DMS 273 (cell line): ENCODE measurements around the gene TMEM201.

Source experiments
- DNase-seq: peaks from one replicate; lab custom pipeline; 2025; ENCODE audit not compliant: unreplicated experiment; lab: John Stamatoyannopoulos, UW

TMEM201 gene

DNA sequence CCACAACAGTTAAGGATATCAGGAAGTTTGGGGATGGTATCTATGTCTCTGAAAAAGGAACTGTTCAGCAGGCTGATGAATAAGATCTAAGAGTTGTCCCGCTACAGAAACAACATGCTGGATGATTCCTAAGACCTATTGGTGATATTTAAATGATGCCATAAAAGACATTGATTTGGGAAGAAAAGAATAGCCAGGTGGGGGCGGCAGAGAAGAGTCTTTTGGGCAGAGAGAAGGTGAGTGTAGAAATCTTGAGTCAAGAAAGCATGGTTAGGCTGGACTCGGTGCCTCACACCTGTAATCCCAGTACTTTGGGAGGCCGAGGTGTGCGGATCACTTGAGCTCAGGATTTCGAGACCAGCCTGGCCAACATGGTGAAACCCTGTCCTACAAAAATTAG lies 11.8 kb upstream of the TMEM201 start:
- DNase-seq: no peak

DNA sequence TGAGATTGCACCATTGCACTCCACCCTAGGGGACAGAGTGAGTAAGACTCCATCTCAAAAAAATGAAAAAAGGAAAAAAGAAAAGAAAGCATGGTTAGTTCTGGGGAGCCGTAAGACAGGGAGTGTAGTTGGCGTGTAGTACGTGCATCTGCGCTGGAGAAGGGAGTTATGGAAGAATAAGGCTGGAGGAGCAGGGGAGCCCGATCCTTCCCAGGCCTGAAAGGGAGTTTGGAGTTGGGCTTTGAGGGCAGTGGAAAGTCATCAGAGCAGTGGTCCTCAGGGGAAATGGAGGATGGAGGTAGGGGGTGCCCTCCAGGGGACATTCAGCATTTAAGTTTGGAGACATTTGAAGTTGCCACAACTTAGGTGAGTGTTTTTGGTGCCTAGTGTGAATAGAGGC lies 11.3 kb upstream of the TMEM201 start:
- DNase-seq: no peak

DNA sequence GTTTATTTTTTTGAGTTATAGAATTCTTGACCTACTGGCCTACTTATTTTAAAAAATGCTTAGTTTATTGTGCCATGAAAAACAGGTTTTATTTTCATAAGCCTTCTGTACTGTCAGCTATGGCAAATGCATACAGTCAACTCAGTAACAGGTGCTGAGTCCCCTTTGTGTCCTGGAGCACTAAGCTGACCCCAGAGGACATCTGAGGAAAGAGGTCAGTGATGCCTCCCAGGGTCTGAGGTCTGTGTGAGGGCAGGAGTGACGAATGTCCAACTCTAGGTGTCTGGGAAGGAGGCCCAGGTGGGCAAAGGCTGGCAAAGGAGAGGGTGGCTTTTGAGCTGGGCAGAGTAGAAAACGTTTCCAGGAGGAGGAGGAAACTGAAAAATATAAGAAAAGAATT lies 7.8 kb upstream of the TMEM201 start:
- no peak for DNase-seq

DNA sequence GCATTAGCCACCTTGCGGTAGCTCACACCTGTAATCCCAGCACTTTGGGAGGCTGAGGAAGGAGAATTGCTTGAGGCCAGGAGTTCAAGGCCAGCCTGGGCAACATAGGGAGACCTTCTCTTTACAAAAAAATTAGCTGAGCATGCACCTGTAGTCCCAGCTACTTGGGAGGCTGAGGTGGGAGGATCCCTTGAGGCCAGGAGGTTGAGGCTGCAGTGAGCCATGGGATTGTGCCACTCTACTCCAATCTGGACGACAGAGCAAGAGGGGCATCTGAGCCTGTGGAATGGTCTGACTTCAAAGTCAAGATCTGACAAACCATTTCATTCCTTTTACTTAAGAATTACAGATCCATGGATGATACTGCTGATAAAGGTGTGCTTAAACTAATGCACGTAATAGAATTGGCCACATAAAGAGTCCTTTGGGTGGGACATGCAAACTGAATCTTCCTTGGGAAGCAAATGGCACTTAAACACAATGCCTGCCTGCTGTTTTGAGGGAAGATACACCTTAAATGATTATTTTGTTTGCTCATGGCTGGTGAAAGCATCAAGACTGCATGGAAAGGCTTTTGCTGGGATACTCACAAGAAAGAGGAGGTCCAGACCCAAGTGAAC lies 2.5 kb upstream of the TMEM201 start:
- no peak for DNase-seq

DNA sequence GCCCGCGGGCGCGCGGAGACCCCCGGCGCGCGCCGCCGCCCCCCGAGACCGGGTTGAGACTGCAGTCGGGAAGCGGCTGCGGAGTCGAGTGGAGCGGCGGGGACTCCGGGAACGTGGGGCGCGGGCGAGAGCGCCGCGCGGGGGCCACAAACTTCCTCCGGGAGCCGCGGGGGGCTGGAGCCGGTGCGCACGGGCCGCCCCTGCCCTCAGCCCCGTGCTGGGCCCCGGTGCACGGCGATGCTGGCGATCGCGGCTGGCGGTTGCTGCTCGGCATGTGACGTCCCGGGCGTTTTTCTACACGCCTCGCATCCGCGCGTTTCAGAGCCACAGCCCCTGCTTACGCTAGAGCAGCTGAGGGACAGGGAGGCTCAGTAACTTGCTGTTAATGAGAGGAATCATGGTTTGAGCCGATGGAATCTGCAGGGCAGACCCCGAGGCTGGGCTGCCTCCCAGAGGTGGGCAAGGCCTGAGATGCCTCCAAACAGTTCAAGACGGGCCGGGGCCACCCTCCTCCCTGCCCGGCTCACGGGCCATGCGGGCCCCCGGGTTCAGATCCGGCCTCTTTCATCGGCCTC lies 520 bp downstream of the TMEM201 start:
- peak; percentile 60 for DNase-seq

DNA sequence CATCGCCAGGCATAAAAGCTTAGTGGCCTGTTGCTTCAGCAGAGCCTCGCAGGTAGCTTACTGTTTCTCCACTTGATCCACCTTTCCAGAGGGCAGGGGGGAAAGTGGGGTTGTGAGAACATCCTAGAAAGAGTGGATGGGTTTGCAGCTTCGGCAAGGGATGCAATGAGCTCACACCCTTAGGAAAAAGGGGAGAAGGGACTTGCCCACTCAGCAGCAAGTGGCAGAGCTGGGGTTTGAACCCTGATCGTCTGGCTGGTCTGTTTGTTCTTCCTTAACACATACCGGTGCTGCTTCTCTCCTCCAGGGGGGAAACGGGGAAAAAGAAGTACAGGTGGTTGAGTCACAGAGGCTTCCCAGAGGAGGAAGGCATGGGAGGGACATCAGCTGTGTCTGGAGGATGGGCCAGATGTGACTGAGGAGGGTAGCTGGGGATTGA lies 1.0 kb downstream of the TMEM201 start:
- peak; percentile 69 for DNase-seq

DNA sequence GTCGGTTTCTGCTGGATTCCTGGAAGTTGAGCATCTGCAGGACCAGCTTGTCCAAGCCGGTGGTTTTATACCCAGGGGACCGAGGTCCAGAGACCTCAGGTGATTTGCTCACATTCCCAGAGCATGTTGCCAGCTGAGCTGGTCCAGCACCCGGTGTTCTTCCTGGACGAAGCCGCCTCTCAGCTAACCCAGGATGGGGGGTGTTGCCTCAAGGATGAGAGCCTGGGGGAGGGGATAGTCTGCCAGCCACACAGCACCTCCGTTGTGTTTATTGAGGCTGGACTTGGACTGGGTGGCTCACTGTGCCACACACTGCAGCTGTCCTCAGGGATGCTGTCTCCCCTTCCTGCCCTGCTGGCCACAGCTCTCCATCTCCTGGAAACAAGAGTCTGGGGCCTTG lies 1.5 kb downstream of the TMEM201 start:
- DNase-seq: peak; percentile 69

DNA sequence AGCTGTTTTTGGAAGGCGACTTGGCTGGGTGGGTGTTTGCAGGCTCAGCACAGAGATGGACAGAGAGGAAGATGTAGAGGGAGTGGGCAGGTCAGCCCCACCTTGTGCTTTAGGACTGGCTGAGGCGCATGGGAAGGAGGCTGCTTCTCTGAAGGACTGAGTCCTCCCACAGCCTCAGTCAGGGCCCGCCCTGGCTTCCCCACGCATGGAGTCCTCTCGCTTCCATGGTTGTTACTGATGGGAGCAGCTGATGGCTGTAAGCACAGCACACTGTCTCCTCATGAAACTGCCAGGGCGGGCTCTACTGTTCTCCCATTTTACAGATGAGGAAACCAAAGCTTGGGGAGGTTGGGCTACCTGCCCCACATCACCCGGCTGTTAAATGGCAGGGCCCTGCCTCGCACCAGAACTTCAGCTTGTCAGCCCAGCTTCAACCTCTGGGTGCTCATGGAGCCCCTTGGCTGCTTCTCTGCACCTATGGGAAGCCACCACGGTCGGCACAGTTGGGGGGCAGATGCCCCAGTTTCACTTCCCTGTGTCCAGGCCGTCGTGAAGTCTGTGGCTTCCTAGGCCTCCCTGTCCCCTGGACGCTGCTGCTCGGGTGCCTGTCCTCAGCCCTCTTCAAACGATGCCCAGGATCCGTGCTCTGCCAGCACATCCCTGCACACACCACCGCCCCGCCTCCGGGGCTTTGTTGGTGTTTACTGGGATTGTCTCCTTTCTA lies 2.4 kb downstream of the TMEM201 start:
- no peak for DNase-seq

DNA sequence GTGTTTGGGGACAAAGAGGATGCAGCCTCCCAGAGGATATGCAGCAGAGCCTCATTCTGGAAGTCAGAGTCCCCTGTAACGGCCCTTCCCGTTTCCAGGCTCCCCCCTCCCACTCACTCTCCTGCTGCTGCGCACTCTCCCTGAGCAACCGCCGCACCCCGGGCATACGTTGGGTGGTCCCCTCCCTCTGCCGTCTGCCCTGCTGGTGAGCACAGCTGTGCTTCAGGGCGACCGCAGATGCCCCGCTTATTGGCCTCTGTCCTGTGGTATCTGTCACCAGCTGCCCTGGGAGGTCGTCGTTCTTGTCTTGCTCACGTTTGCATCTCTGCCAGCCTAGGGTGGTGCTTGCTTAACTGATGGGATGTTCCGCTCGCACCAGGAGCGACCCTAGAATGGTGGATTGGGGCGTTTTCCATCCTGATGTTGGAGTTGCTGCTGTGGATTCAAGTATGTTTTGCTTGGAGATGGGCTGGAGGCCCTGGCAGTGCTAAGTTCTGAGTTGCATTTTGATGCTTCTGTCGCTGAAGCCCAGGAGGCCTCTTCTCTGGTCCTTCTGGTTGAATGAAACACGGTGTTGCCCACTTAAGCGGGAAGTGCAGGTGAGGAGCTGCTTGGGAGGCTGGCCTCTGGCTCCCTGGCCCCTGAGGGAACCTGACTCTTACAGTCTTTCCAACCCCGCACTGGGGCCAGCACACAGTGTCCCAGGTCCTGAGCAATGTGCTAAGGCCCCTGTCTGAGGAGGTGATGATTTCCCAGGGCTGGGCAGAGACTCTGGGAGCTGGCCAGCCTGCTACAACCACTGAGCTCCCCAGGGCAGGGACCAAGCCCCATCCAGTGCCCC lies 3.2 kb downstream of the TMEM201 start:
- peak; percentile 75 for DNase-seq

DNA sequence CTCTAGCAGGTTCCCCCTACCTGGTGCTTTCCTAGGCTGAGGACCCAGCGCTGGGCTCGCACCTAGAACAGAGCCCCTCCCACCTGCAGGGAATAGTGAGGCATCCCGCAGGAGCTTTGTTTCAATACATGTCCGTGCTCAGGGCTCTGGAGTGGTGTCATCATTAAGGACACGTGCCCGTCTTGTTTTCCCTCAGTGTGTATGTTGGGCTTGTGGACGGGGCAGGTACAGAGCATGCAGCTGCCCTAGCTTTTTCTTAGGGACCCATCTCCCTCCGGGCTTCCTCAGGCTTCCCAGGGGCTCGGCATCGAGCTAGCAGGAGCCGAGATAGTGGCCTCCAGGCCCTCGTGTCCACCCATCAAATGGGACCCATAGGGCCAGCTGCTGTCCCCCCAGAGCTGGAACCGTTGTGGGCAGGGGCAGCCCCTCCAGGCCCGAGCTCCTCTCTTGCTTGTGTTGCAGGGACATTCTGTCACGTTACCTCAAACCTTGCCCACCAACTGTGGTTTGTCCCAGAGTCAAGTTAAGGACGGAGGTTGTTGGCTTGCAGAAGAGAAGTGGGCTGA lies 3.9 kb downstream of the TMEM201 start:
- no peak for DNase-seq

DNA sequence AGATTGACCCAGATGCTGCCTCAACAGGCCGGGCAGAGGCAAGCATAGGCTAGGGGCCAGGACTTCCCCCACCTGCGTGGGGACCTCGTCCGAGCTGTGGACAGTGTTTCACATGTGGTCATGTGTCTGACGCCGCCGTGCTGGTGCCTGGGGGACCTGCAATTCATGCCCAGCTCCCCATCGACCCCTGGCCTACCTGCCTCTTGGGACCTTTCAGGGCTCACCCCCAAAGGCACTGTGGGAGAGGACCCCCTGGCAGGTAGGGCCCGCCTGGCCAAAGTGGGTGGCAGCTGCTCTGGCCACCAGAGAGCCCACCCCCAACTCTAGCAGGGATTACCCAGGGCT lies 4.4 kb downstream of the TMEM201 start:
- no peak for DNase-seq

DNA sequence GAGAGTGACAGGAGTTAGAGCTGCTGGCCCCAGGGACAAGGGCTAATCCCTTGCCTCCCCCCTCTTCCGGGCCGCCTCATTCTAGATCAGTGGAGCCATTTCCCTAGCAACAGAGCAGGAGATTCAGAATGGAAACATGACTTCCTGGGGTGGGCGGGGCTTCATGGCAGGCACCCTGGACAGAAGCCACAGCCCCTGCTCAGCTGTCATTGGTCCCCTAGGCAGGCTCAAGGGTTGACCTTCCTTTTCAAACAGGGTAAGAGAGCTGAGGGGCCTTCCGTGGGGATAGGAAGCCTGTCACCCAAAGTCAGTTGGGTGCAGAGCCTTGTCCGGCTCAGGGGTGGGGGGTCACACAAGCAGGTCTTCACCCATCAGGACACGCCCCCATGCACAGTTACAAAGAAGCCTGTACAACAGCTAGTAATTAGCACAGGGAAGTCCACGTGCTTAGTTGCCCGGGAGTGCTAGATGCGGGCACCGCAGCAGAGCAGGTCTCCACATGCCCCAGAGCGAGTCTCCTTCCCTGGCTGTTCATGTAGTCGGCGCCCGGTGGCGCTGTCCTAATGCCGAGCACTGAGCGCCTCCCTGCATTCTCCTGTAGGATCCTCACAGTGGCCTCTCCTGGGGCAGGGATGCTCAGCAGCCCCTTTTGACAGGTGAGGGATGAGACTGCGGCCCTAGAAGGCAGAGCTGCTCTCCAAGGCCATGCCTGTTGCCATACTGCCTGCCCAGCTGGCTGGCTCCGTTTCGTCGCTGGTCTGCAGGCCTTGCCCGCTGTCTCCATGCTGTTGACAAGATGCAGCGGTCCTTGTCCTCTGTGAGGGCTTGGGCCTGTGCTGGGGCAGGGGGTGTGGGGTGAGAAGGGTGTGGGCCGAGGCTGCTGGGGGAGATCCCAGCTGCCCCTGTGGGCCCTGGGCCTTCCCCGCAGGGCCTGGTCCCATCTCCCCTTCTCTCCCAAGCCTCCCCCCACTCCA lies 5.1 kb downstream of the TMEM201 start:
- DNase-seq: peak; percentile 88

DNA sequence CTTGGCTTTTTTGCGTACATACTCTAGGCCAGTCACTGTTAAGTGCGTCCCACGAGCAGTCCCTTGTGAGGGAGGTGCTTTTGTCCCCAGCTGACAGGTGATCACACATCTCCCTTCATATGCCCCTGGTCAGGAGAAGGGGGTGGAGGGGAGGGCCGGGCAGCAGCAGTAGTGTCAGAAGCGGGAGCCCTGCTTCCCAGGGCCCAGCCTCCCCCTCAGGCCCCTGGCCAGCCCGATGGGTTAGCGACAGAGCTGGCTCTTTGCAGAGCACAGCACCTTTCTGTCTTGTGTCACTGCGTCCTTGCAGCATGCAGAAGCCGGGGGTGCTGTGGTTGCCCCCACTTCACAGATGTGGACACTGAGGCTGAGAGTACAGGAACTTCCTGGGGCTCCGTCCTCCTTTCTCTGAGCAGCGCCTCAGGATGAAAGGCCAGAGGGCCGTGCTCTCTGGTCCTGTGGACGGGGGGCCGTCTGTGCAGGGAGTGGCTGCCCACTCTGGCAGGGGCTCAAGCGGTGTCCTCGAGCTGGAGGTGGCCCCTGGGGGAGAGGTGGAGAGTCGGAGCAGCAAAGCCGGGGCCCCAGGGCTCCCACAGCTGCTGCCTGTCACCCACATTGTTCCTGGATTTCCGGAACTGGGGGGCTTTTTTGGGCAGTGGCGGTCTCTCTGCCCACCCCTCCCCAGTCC lies 5.9 kb downstream of the TMEM201 start:
- no peak for DNase-seq

DNA sequence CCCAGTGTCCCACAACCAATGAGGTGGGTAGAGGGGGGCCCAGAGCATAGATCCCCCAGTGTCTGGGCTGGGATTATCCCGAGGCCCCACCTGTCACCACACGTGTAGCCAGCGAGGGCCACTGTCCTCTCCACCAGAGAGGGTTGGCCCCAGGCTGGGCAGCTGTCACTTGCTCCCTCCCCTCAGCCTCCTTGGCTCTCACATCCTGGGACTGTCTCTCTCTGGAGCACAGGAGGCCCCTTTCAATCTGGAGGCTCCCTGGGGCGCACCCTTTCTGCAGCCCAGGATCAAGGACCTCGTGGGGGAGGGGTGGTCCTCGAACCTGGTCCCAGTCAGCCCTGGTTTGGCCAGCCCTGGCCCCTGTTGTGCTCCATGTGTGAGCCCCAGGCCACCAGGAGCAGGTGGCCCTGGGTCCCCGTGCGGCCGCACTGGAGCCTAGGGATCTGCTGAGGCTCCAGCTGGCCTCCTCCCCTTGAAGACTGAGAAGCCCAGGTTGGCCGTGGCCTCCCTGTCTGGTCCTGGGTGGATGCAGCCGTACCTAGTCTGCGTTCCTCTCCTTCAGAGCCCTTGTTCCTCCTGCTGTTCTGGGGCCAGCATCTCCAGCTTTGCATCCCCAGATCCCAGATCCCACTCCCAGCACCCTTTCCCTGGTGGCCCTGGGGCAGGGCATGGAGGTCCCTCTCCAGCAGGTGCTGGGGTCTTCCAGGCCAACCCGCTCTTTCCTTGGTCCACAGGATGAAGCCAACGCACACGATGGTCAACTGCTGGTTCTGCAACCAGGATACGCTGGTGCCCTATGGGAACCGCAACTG lies 6.7 kb downstream of the TMEM201 start:
- no peak for DNase-seq

DNA sequence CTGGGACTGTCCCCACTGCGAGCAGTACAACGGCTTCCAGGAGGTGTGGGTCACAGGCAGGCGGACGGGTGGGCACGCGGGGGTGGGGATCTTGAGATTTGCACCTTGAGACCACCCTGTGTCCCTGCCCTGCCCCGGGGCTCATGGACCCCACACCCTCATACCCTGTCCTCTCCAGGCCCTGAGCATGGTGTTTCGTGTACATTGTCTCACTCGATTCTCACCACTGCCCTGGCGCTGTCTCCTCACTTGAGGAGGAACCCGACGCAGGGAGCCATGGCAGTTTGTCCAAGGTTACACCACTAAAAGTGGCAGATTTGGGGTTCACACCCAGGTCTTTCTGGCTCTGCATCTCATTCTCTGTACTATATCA lies 7.2 kb downstream of the TMEM201 start:
- DNase-seq: no peak

DNA sequence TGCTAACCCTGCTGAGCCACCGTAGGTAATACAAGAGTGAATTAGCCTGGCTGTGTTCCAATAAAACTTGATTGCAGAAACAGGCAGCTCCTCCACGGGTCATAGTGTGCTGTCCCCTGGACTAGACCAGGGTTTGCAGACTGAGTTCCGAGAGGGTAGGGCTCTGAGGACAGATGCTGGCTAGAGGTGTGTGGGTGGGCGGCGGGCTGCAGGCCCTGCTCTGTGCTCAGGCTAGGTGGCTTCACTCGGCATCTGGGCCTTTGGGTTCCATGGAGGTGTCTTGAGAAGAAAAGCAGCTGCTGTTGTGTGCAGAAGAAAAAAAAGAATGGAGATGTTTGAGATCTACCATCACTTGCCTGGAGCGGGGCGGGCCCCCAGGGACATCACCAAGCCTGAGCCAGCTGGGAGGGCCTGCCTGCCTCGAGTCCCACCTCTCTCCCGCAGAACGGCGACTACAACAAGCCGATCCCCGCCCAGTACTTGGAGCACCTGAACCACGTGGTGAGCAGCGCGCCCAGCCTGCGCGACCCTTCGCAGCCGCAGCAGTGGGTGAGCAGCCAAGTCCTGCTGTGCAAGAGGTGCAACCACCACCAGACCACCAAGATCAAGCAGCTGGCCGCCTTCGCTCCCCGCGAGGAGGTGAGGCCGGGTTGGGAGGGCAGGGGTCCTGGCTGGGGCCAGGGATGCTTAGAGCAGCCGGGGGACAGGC lies 7.9 kb downstream of the TMEM201 start:
- DNase-seq: peak; percentile 58

DNA sequence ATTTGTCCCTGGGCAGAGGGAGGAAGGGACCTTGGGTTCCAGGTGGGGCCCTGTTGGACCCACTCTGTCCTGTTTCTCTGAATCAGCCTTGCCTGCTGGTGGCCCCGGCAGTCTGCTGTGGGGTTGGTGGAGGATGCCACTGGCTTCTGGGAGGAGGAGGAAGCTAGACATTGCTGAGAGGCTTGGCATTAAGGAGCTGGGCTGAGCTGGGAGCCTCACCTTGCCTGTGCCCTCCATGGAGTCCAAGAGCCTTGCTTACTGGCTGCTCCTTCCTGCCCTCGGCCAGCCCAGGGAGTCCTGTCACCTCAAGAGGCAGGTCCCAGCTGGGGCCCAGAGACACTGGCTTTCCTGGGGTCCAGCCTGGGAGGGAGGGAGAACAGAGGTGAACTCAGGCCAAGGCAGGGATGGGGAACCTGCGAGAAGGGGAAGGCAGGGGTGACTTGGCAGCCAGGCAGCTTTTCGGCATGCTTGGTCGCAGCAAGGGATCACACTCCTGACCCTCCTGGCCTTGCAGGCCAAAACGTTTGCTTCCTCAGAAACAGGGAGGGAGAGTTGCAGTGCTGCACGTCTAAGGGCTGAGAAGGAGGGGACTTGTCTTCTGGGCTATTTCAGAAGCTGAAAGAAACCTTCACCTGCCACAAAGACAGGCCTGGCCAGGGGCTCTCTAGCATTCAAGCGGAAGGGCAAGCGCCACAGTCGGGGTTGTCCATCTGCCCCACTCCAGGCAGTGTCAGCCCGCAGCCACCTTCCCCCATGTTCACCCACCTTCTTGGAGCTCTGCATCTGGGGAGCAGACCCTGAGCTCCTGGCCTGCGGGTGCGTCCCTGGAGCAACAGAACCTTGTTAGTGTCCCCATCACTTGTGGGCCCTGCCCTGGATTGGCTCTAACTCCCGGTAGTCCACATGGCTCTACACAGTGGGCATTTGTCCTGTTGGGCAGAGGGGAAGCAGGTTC lies 8.9 kb downstream of the TMEM201 start:
- DNase-seq: no peak
